Thyroid gland (tissue), 4 donors: ENCODE measurements around the gene HCK. TPM values are rescaled to one million over a fixed set of nuclear protein-coding genes. Genes with fewer than 3 reads are reported as not detected.
A peak's percentile ranks its signal among the peaks of the same experiment; 100 is the strongest.
"Not testable (repeated sequence)": the region's sequence is repeated elsewhere in the genome, so short reads cannot be mapped to it uniquely, and the experiment has no call there.

Source experiments
- DNase-seq, 2 donors: peaks; one replicate each; pipeline ENCODE4 v3.0.0-alpha.2; 2019
- H3K27ac ChIP-seq, 3 donors: fragments of 200-600 bp; sonication (generic); 1 replicate in 2 of 3; 2 replicates in 1 of 3; pipeline ENCODE4 v1.5.1; 2016 to 2019; ENCODE audit warnings: mild to moderate bottlenecking in 1 of 3, moderate library complexity in 1 of 3
- H3K27me3 ChIP-seq: fragments of 200-600 bp; sonication (generic); one replicate; pipeline ENCODE4 v1.5.1; 2019
- H3K36me3 ChIP-seq, 2 donors: fragments of 200-600 bp; sonication (generic); one replicate each; pipeline ENCODE4 v1.5.1; 2016 to 2019
- H3K4me1 ChIP-seq, 2 donors: fragments of 200-600 bp; sonication (generic); one replicate each; pipeline ENCODE4 v1.5.1; 2017 to 2019
- H3K4me3 ChIP-seq, 3 donors: fragments of 200-600 bp; sonication (generic); replicated peaks in 1 of 3; 1 replicate in 2 of 3; 2 replicates in 1 of 3; pipeline ENCODE4 v1.5.1; 2016; ENCODE audit warnings: mild to moderate bottlenecking in 1 of 3
- H3K9me3 ChIP-seq: fragments of 200-600 bp; sonication (generic); one replicate; pipeline ENCODE4 v1.5.1; 2017
- CTCF ChIP-seq, 6 experiments: fragments of 200-600 bp in 3 of 6; fragments of 450-650 bp in 3 of 6; sonication (generic) in 3 of 6; IDR thresholded peaks; one replicate each; pipeline ENCODE4 v1.5.1; 2016 to 2019; ENCODE audit warnings: antibody characterized with exemption in 6 of 6, mild to moderate bottlenecking in 2 of 6, inconsistent platforms in 1 of 6, moderate library complexity in 1 of 6
- POLR2A ChIP-seq, 2 donors: fragments of 450-650 bp; IDR thresholded peaks; one replicate each; pipeline ENCODE4 v1.6.1; 2017; ENCODE audit warnings: antibody characterized with exemption in 2 of 2, mild to moderate bottlenecking in 2 of 2, moderate library complexity in 1 of 2
- WGBS, 2 donors: methylation state at CpG; one replicate each; pipeline ENCODE4 v1.1.5; 2017; 5-methylcytosine and 5-hydroxymethylcytosine counted together
- intact Hi-C: fragments of 100-400 bp; cut with DNase I; formaldehyde crosslinking; loops from one replicate; pipeline ENCODE4 v1.15.1; 2023
- total RNA-seq, 4 donors: library from RNA; depleted of rRNA; stranded (reverse); fragments of >200 nt; gene quantifications; one replicate each; pipeline ENCODE4 v1.2.3, GENCODE V29; 2016

Gene HCK
- total RNA-seq, 4 donors from 2014 or later = 3.1 to 5.9 (median 4.8) TPM

- H3K4me1 ChIP-seq = peaks cover 5% of the 10 kb centered on the region in 2 donors
- no peak overlapping the region for H3K27ac ChIP-seq
- H3K9me3 ChIP-seq = no peaks in the 10 kb centered on the region
- 52 to 55% methylated on average over 12 of the region's 12 CpGs for WGBS, 2 donors
- H3K4me3 ChIP-seq = no peak overlapping the region
- no peak for DNase-seq
- TF ChIP-seq POLR2A (IDR thresholded peaks at IDR 0.05) (no peak), CTCF (IDR thresholded peaks at IDR 0.05) (no peak)
- intact Hi-C loops = loop anchor here (10.0 kb wide), 1 partner anchor 174 kb away; no protein-coding TSS in a partner anchor
- no peaks in the 10 kb centered on the region for H3K27me3 ChIP-seq
- no peaks in the 10 kb centered on the region for H3K36me3 ChIP-seq
These were observed 23.2 kb upstream of the HCK start for GRCh38 chr20:32028647-32029372.

GRCh38 chr20:32029561-32029960 lies 22.5 kb upstream of the HCK start:
- Histone ChIP-seq H3K4me3 (no peak overlapping the region), H3K9me3 (no peaks in the 10 kb centered on the region), H3K27ac (no peak overlapping the region), H3K27me3 (no peaks in the 10 kb centered on the region), H3K4me1 (peaks cover 5% of the 10 kb centered on the region in 2 donors), H3K36me3 (no peaks in the 10 kb centered on the region)
- WGBS, 2 donors = 86 to 95% methylated on average over 6 to 11 of the region's 11 CpGs
- intact Hi-C loops = loop anchor here (10.0 kb wide), 1 partner anchor 175 kb away; no protein-coding TSS in a partner anchor
- TF ChIP-seq POLR2A (IDR thresholded peaks at IDR 0.05) = no peak
- TF ChIP-seq CTCF (IDR thresholded peaks at IDR 0.05) = no peak
- no peak for DNase-seq

GRCh38 chr20:32031007-32031958 lies 20.8 kb upstream of the HCK start:
- H3K36me3 ChIP-seq = no peaks in the 10 kb centered on the region
- WGBS, 2 donors = 6 to 37% methylated on average over 16 to 31 of the region's 59 CpGs
- DNase-seq = peak; percentile 80 to 84
- intact Hi-C loops = loop anchor here (10.0 kb wide), 1 partner anchor 206 kb away; no protein-coding TSS in a partner anchor
- no peaks in the 10 kb centered on the region for H3K9me3 ChIP-seq
- TF ChIP-seq CTCF (IDR thresholded peaks at IDR 0.05) (peak; percentile 78 to 87 (median 84)), POLR2A (IDR thresholded peaks at IDR 0.05) (no peak)
- H3K27ac ChIP-seq = no peak overlapping the region
- no peak overlapping the region for H3K4me3 ChIP-seq
- no peaks in the 10 kb centered on the region for H3K27me3 ChIP-seq
- peaks cover 5% of the 10 kb centered on the region in 2 donors for H3K4me1 ChIP-seq

- intact Hi-C loops = loop anchor here (10.0 kb wide), 1 partner anchor 209 kb away; no protein-coding TSS in a partner anchor
- no peaks in the 10 kb centered on the region for H3K36me3 ChIP-seq
- TF ChIP-seq POLR2A (IDR thresholded peaks at IDR 0.05) (no peak), CTCF (IDR thresholded peaks at IDR 0.05) (no peak)
- H3K27ac ChIP-seq = no peak overlapping the region
- no peaks in the 10 kb centered on the region for H3K9me3 ChIP-seq
- H3K27me3 ChIP-seq = no peaks in the 10 kb centered on the region
- H3K4me3 ChIP-seq = no peak overlapping the region
- 78 to 82% methylated on average over 2 of the region's 2 CpGs for WGBS, 2 donors
- DNase-seq = no peak
- H3K4me1 ChIP-seq = peaks cover 5% of the 10 kb centered on the region in 2 donors
These were observed 18.7 kb upstream of the HCK start for GRCh38 chr20:32033316-32033715.

GRCh38 chr20:32033721-32034120 lies 18.3 kb upstream of the HCK start:
- not testable (repeated sequence) for DNase-seq, H3K27me3 ChIP-seq
- WGBS, 2 donors = 79 to 84% methylated on average over 3 of the region's 3 CpGs

More at GRCh38 chr20:32033721-32034120, 18.3 kb upstream of the HCK start:
- not testable (repeated sequence) for H3K4me1 ChIP-seq, H3K4me3 ChIP-seq, H3K27ac ChIP-seq, H3K36me3 ChIP-seq, H3K9me3 ChIP-seq
- intact Hi-C loops = loop anchor here (10.0 kb wide), 1 partner anchor 209 kb away; no protein-coding TSS in a partner anchor
